Activated T-helper 2 cell treated with anti-CD3 and anti-CD28 coated beads, Interferon-gamma antibody, Interleukin-2, Interleukin-4, amounts not matched to agents 10 μg/mL and 5 μg/mL and 100 μg/mL, durations not matched to agents 14 hours and 24 hours and 36 hours (primary cell): ENCODE data around the gene ADAMTS14. TPM values are rescaled to one million over a fixed set of nuclear protein-coding genes. Genes with fewer than 3 reads are reported as not detected.

Source experiments
- DNase-seq: peaks from one replicate; pipeline ENCODE4 v3.0.0; 2021; ENCODE audit warnings: low spot score
- H3K27ac Mint-ChIP-seq: one replicate; pipeline ENCODE4 v1.8.0; 2021; ENCODE audit warnings: mixed read lengths
- H3K27me3 Mint-ChIP-seq: one replicate; pipeline ENCODE4 v1.8.0; 2021; ENCODE audit warnings: low read depth, mixed read lengths
- H3K36me3 Mint-ChIP-seq: one replicate; pipeline ENCODE4 v1.8.0; 2021; ENCODE audit warnings: low read depth, mixed read lengths
- H3K4me1 Mint-ChIP-seq: one replicate; pipeline ENCODE4 v1.8.0; 2021; ENCODE audit warnings: low read depth, mixed read lengths
- H3K4me3 Mint-ChIP-seq: one replicate; pipeline ENCODE4 v1.8.0; 2021; ENCODE audit warnings: low read depth, mild to moderate bottlenecking, moderate library complexity, mixed read lengths
- H3K9me3 Mint-ChIP-seq: one replicate; pipeline ENCODE4 v1.8.0; 2021; ENCODE audit warnings: mixed read lengths
- intact Hi-C: fragments of 100-400 bp; cut with micrococcal nuclease; formaldehyde crosslinking; loops from one replicate; pipeline ENCODE4 v1.15.1; 2023
- total RNA-seq: library from RNA; stranded (reverse); gene quantifications from 2 replicates; pipeline ENCODE4 v1.2.3, GENCODE V29; 2022

ADAMTS14 gene
- total RNA-seq, 1 donor from 2014 or later: 0.39 TPM

DNA sequence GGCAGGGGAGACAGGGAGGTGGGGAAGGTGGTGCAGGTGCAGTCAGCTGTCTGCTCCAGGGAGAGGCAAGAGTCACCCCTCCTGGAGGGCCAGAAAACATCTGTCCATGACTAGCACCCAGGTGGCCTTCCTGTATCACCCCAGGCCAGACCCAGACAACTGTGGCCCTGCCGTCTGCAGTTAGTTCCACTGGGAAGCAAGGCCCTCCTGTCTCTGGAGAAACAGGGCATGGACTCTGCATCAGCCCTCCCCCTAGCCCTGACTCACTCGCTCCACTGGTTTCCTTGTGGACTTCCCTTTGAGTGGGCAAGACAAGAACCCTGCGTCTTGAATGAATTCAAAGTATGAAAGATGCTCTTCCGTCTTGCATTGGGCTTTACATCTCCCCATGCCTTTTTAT lies 100.3 kb downstream of the ADAMTS14 start:
- DNase-seq: no peak
- no peaks in the 10 kb centered on the region for H3K4me1 Mint-ChIP-seq
- no peak overlapping the region for H3K27ac Mint-ChIP-seq
- H3K9me3 Mint-ChIP-seq: no peaks in the 10 kb centered on the region
- intact Hi-C loops: no loop called here
- H3K27me3 Mint-ChIP-seq: peaks cover 4% of the 10 kb centered on the region
- no peaks in the 10 kb centered on the region for H3K36me3 Mint-ChIP-seq
- H3K4me3 Mint-ChIP-seq: no peak overlapping the region

DNA sequence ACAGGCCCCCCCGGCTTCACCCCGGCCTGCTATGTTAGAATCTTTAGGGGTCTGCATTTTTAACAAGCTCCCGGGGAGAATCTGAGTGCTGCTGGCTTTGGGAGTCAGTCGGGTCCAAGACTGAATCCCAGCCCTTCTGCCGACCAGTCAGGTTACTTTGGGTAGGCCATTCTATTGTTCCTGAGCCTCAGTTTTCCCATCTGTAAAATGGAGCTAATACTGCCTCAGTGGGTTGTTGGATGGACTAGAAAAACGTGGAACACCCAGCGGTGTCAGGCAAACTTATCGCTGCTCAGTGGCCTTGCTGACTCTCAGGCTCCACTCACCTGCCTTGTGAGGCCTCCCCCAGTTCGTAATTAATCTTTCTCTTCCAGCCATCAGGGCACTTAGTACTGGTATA lies 101.2 kb downstream of the ADAMTS14 start:
- intact Hi-C loops: no loop called here
- H3K4me1 Mint-ChIP-seq: no peaks in the 10 kb centered on the region
- no peaks in the 10 kb centered on the region for H3K36me3 Mint-ChIP-seq
- no peaks in the 10 kb centered on the region for H3K9me3 Mint-ChIP-seq
- DNase-seq: no peak
- H3K4me3 Mint-ChIP-seq: no peak overlapping the region
- peaks cover 2% of the 10 kb centered on the region for H3K27me3 Mint-ChIP-seq
- no peak overlapping the region for H3K27ac Mint-ChIP-seq

DNA sequence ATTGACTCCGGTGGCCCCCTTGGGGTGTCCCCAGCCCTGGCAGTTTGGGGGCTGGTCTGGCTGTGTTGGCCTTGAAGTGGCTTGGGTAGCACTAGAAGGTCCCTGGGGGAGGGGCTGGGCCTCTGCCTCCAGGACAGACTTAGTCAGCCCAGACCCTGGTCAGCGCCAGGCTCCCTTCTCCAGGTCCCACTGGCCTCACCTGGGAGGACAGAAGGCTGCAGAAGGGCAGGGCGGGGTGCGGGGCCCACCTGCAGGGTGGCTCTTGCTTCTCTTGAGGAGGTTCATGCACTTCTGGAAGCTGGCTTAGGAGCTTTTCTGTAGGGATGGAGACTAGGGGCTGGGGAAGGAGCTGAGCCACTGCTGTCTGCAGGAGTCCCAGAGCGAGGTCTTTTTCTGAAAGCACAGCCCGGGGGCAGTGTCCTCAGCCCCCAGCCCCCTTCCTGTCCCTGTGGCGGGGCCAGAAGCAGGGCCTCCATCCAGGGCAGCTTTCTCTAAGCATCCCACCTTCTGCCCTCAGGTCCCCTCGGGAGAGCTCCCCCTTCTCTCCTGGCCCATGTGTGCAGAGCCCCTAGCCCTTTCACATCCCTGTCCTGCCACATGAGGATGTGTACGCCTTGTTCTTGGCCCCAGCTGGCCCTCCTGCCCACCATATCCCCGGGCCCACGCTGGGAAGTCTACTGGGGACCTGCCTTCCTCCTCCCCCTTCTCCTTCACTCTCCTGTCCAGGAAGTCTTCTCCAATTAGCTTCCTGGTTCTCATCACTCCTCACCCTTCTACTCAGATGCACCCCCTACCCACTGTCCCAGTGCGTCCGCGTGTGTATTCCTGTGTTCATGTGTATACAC lies 101.9 kb downstream of the ADAMTS14 start:
- intact Hi-C loops: no loop called here
- no peak overlapping the region for H3K27ac Mint-ChIP-seq
- H3K4me3 Mint-ChIP-seq: no peak overlapping the region
- H3K27me3 Mint-ChIP-seq: peaks cover 2% of the 10 kb centered on the region
- no peak for DNase-seq
- H3K9me3 Mint-ChIP-seq: no peaks in the 10 kb centered on the region
- no peaks in the 10 kb centered on the region for H3K36me3 Mint-ChIP-seq
- H3K4me1 Mint-ChIP-seq: no peaks in the 10 kb centered on the region

DNA sequence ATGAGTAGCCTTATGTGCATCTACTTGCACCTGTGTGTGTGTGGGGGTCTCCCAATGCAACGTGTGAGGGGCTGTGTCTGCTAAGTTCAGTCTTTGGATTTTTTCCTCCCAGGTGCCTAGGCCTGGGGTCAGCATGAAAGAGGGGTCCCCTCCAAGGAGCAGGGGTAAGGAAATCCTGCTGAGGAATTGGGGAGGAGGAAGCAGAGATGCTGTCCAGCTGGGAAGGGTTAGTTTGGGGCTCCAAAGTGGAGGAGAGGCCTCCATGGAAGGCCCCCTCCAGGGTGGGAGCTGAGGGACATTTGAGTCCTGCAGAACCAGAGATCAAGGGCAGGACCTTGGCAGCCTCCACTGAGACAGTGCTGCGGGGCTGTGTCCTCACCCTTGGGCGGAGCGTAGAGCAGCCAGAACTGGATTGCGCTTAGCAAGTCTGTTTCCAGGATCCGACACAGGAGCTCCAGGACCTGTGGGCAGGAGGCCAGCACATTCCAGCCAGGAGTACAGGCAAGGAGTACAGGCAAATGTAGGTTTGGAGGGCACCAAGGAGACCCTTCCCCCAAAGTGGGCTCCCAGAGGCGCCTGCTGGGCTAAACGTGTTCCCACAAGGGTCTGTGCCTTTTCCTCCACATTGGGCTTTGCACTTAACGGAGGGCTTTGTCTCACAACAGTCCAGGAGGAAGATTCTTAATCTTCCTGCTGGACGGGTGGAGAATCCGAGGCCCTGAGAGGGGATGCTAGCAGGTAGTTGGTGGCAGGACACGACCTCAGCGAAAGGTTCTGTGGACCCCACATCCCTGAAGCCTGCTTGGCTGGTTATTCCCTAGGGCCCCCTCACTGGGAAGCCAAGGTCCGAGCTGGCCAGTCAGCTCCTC lies 102.7 kb downstream of the ADAMTS14 start:
- intact Hi-C loops: no loop called here
- no peaks in the 10 kb centered on the region for H3K4me1 Mint-ChIP-seq
- H3K4me3 Mint-ChIP-seq: no peak overlapping the region
- H3K9me3 Mint-ChIP-seq: no peaks in the 10 kb centered on the region
- H3K27me3 Mint-ChIP-seq: peaks cover 2% of the 10 kb centered on the region
- H3K36me3 Mint-ChIP-seq: no peaks in the 10 kb centered on the region
- no peak for DNase-seq
- no peak overlapping the region for H3K27ac Mint-ChIP-seq

DNA sequence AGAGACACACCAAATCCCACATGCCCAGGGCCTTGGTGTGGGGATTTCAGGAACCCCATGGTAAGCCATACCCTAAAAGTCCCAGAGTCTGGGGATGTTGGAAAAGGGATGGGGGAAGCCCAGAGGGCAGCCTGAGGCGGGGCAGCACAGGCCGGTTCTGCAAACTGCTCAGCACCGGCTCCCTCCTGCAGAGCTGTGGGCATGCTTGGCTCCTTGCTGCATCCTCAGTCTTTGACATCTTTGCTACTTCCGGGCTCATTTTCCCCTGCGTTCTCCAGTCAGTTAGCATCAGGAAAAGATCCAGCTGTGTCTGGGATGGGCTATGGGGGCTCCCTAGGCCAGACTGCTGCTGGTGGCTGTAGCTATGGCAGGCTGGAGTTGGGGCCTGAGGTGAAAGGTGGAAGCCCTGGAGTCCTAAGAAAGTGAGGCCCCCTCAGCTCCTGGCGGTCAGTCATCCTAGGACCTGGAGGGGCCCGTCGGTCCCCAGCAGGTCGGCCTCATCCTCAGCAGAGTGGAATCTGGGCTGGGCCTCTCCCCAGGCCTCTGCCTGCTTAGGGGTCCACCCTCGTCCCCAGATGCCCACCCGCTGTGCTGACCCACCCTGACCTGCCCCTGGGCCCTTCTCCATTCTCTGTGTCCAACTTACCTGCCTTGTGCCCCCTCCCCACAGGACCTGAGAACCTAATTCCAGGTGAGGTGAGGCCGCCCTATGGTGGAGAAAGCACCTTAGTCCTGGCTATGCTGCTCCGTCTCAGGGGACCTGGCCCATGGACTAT lies 103.6 kb downstream of the ADAMTS14 start:
- Mint-ChIP-seq H3K9me3 (no peaks in the 10 kb centered on the region), H3K4me3 (no peak overlapping the region), H3K27ac (no peak overlapping the region), H3K4me1 (no peaks in the 10 kb centered on the region), H3K27me3 (peaks cover 2% of the 10 kb centered on the region), H3K36me3 (no peaks in the 10 kb centered on the region)
- no peak for DNase-seq
- intact Hi-C loops: no loop called here

DNA sequence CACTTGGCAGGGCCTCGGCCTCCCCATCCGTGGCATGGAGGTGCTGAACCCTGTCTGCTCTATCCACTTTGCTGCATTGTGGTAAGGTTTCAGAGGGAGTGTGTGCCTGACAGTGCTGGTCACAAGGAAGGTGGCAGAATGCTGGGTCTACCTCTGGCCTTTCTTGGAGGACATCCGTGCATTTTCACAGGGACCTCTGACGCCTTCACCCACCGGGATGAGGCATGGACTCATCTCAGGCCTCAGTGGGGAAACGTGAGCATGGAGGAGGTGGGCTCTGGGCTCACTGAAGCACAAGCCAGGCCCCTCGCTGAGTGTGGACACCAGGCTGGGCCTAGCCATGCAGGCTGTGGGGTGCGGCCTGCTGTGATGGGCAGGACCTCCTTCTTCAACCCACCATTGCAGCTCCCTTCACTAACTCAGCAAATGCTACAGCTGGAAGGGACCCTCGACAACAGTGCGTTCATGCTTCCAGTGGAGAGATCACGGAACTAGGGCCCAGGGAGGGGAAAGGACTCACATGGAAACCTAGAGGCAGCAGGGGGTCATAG lies 104.2 kb downstream of the ADAMTS14 start:
- no peak for DNase-seq
- Mint-ChIP-seq H3K27me3 (peaks cover 2% of the 10 kb centered on the region), H3K4me1 (no peaks in the 10 kb centered on the region), H3K4me3 (no peak overlapping the region), H3K27ac (no peak overlapping the region), H3K36me3 (no peaks in the 10 kb centered on the region), H3K9me3 (no peaks in the 10 kb centered on the region)
- intact Hi-C loops: no loop called here

DNA sequence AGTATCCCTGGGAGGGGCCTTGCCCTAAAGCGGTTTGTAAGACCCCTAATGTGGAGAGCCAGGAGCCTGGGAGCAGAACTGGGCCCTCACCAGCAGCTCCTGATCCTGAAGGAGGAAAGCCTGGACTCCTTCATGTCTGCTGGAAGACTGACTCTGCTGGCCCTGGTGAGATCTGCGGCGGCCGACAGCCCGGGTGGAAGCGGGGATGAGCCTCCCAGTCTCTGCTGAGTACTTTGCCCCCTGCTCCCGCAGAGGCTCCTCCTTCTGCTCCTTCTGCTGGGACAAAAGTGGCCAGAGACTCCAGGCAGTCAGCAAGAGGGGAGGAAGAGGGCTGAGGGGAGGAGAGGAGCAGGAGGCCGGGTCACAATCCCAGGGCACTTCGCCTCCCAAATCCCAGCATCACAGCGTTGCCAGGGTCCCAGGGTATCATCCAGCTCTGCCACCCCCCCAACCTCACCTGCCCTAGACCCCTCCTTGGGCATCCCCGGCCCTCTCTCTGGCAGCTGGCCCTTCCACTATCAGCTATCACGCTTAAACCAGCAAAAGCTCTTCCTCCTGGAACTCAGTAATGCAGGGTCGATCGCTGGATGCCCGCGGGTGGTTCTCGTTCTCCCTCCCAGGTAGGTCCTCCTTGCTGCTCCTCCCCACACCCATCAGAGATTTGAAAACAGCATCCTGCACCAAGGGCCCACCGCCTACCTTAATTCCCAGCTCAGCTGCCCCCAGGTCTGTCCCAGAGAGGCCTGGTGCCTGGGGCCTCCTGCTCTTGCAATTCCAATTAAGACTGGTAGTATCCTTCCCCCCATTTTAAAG lies 105.0 kb downstream of the ADAMTS14 start:
- intact Hi-C loops: no loop called here
- Mint-ChIP-seq H3K4me1 (no peaks in the 10 kb centered on the region), H3K9me3 (no peaks in the 10 kb centered on the region), H3K36me3 (no peaks in the 10 kb centered on the region), H3K27ac (no peak overlapping the region), H3K4me3 (no peak overlapping the region), H3K27me3 (peaks cover 2% of the 10 kb centered on the region)
- no peak for DNase-seq

DNA sequence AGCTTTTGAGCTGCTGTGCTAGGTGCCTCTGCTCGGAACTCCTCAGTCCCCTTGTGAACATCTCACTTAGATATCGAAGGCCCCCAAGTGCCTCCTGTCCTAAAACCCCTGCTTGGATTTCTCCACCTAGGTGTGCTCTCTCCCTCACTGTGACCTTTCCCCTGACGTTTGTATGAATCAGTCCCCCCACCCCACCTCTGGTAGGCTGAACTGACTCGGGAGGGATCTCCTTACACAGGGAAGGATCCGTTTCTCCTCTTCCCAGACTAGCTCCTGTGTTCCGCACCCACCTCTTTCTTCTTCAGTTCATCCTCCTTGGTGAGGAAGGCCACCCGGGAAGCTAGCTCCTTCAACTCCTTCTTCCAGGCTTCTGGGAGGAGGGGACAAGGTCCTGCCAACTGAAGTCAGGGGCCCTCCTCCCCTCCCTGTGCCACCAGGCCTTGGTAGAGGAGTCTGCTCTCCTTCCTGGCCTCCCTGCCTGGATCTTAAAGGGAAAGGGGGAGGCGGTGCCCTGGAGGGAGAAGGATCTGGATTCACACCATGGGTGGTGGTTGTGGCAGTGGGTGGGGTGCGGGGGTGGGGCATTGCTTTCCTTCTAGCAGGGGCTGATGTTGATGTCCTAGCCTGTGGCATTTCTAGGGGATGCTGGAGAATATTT lies 106.1 kb downstream of the ADAMTS14 start:
- Mint-ChIP-seq H3K27ac (no peak overlapping the region), H3K4me3 (no peak overlapping the region), H3K27me3 (peaks cover 3% of the 10 kb centered on the region), H3K4me1 (no peaks in the 10 kb centered on the region), H3K9me3 (no peaks in the 10 kb centered on the region), H3K36me3 (no peaks in the 10 kb centered on the region)
- no peak for DNase-seq
- intact Hi-C loops: no loop called here

DNA sequence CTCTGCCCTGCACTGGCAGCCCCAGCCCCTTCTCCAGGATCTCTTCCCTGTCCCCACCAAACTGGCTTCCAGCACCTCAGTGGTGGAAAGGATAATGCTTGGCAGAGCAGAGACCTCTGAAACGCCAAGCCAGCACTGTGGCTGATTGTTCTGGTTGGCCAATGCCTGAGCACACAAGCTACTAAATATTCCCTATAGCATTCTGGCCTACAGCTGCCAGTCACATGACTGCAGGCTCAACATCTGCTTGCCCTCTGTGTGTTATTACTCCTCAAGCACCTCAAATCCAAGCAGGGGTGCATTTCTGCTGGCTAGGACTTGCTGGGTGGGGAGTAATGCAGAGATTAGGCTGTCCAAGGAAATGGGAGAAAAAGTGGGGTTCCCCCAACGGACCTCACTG lies 106.8 kb downstream of the ADAMTS14 start:
- DNase-seq: no peak
- Mint-ChIP-seq H3K4me1 (no peaks in the 10 kb centered on the region), H3K4me3 (no peak overlapping the region), H3K27me3 (peaks cover 4% of the 10 kb centered on the region), H3K36me3 (no peaks in the 10 kb centered on the region), H3K27ac (no peak overlapping the region), H3K9me3 (no peaks in the 10 kb centered on the region)
- intact Hi-C loops: no loop called here

DNA sequence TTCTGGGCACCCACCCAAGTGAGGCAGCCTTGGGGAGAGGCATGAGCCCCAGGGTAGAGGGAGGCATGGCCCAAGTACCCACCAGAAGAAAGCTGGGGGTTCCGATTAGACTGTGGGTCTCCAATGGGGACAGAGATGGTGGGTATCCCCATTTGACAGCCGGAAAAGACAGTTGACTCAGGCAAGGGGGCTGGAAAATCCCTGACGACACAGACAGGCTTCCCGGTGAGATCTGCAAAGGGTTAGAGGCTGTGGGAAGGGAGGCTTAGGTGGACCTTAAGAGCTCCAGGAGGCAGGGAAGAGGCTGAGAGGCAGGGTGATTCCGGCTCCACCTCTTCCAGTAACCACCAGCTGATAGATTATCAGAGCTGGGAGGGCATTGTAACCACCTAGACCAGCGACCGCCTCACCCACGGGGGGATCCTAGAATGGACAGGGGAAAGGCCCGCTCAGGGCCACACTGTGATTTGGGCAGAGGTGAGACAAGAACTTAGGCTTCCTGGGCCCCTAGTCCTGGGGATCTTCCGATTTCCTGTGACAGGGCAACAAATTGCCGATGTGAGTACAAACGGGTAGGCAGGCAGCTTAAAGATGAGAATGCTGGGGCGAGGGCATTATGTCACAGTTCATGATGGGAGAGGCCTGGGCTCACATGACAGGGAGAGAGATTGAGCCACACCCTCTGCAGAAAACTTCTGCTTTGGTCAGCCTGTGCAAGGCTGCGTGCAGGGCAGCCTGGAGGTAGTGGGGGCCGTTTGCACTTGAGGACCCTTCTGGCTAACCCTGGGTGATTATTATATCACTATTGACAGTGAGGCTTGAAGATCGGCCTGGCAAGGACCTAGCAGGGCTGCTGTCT lies 107.4 kb downstream of the ADAMTS14 start:
- Mint-ChIP-seq H3K27ac (no peak overlapping the region), H3K36me3 (no peaks in the 10 kb centered on the region), H3K4me1 (no peaks in the 10 kb centered on the region), H3K9me3 (no peaks in the 10 kb centered on the region), H3K27me3 (peaks cover 4% of the 10 kb centered on the region), H3K4me3 (no peak overlapping the region)
- DNase-seq: no peak
- intact Hi-C loops: no loop called here

DNA sequence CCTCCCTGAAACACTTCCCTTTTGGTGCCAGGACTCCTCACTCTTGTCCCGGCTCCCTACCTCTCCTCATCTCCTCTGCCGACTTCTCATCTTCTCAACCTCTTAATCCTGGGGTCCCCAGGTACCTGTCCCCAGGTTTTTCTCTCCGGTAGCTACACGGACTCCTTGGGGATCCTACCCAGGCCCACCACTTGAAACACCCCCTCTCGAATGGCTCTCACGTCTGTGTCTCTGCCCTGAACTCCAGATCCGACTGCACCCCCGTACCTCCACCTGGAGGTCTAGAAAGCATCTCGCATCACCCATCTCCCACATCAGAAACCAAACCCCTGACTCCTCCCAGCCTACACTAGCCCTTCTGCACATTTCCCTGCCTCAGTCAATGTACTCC lies 108.1 kb downstream of the ADAMTS14 start:
- Mint-ChIP-seq H3K36me3 (no peaks in the 10 kb centered on the region), H3K27me3 (peaks cover 4% of the 10 kb centered on the region), H3K4me1 (no peaks in the 10 kb centered on the region), H3K9me3 (no peaks in the 10 kb centered on the region), H3K27ac (no peak overlapping the region), H3K4me3 (no peak overlapping the region)
- no peak for DNase-seq
- intact Hi-C loops: no loop called here
